Anterior cingulate cortex (tissue), 58 donors: ENCODE measurements around the gene CHID1.
A peak's percentile ranks its signal among the peaks of the same experiment; 100 is the strongest.

ENCODE experiments used
- DNase-seq, 58 donors: peaks; one replicate each; lab custom pipeline; 2025; lab: John Stamatoyannopoulos, UW

CHID1 gene

GRCh38 chr11:854601-855329, 55.8 kb downstream of the CHID1 start:
- no peak for DNase-seq

DNA sequence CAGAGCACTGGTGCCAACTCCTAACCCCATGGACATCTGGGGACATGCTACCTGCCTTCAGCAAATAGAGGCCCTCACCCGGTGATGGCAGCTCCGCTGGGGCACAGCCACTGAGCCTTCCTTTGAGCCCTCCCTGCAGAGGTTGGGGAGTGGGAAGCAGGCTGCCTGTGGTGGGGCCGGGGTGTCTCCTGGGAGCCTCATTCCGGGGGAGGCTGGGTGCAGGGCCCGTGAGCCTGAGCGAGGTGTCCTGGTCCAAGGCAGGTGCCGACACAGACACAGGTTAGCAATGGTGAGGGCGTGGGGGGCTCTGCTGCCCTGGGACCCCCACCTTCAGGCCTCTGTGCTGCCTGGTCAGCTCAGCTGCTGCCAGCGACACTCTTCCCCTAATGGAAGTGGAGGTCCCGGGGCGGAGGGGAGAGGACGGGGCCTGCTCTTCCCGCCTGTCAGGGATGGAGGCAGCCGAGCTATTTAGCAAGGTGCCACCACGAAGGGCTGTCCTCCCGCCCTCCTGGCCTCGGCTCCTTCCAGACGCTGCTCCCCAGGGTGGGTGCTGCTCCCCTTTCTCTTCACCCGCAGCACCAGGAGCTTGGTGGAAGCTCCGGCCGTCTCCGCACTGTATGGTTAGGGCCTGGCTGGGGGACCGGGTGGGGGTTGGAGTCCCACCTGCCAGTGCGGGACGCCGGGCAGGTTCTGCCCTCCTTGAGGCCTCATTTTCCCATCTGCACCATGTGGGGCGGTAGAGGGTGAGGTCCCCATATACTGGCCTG, 56.7 kb downstream of the CHID1 start:
- DNase-seq: no peak

DNA sequence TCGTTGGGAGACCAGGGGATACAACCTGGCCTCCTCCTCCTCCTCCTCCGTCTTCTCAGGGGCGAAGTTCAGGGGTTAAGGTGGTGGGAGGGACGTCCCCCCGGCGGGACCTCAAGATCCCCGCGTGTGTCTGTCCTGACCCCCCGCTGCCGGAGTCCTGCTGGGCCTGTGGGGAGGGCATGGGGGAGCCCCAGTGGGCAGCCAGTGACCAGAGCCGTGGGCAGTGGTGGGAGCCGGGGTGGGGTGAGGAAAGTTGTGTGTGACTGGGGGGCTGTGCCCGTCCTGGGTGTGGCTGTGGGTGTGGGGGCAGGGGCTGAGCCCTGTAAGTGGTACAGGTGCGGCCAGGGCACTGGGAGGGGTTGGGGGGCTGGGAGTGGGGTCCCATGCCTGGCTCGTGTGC, 57.8 kb downstream of the CHID1 start:
- no peak for DNase-seq

DNA sequence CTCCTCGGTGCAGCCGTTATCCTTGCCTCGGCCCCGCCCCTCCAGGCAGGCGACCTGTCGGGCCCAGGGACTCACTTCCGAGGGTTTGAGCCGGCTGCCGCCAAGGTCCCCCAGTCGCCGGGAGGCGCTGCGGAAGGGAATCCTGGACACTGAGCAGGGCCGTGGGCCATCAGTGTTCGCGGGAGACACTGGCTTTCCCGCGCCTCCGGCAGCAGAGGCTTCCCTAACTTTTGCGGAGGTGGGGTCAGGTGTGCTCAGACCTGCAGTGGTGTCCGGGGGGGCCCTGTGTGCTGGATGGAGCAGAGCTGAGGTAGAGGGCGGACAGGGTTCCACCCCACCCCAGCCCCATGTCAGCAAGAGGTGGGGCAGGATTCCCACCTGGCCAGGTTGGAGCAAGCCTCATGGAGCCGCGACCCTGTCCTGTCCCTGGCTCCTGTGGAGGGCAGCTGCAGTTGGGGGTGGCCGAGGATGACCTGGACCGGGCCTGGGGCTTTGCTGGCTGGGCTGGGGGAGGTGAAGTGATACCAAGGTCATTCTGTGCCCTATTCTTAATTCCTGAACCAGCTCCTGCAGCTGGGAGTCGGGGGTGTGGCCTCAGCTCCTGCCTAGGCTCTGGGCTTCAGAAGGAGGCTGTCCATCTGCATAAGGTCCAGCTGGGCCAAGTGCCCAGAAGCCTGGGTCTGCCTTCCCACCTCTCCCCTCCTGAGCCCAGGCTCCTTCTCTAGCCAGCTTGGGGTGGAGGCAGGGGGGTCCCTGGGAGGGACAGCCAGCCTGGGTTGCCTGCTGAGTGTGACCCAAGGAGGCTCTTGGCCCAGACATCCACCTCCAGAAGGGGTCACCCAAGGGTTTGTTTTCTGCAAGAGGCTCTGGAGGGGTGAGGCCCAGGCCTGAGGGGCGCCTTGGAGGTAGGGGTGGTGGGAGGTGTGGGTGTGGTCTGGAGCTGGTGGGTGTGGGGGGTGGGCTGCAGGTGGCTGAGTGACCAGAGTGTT, 59.5 kb downstream of the CHID1 start:
- no peak for DNase-seq

- DNase-seq: no peak
These were observed 60.4 kb downstream of the CHID1 start for GRCh38 chr11:849951-850774.

- DNase-seq: peak in 1 of 58 donors; percentile 37
These were observed 61.3 kb downstream of the CHID1 start for GRCh38 chr11:849104-849824.

DNA sequence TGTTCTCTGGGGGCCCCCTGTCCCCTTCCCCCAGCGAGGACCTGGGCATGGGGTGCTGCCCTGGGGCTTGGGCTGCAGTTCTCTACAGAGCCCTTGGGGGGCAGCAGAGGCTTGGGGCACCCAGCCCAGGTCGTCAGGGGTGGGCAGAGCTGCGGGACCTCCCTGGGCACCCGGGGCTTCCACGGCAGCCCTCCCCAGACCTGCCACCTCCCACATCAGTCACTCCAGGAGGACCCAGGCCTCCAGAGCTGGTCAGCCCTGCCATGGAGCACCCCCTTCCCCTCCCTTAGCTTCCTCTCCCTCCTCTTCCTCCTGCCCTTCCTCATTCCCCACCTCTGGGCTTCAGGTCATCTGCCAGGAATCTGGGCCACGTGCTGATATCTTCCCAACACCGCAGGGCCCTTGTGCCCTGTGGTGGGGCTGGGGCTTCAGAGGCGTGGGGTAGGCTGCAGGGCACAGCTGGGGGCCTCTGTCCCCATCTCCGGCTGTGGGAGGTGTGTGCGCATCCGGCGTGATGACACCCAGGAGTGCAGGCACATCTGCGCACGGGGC, 62.2 kb downstream of the CHID1 start:
- peak in 9 of 58 donors; percentile 10 to 46 (median 23) for DNase-seq

- no peak for DNase-seq
These were observed 62.7 kb downstream of the CHID1 start for GRCh38 chr11:847876-848275.

DNA sequence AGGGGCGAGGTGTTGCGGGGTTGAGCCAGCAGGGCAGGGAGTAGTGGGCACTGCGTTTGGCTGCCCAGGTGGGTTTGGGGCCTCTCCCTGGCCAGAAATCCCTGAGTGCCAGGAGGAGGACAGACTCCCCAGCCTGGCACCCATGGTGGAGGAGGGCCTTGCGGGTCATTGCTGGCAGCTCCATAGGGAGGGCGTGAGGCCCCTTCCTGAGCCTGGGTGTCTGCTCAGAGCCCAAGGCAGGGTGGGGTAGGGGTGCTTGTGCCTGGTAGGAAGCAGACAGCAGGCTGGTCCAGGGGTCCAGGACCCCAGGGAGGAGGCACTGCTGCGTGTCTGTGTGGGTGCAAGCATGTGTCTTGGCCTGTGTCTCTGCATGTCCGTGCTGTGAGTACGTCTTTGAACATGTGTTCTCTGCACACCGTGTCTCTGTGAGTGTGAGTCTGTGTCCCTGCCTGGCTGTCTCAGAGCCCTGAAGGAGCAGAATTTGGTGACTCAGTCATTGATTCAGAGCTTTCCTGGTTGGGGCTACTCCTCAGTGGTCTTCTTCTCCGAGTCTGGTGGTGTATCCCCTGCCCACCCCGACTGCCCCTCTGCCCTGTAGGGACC, 64.0 kb downstream of the CHID1 start:
- no peak for DNase-seq

GRCh38 chr11:845872-846495, 64.6 kb downstream of the CHID1 start:
- no peak for DNase-seq

- peak in 30 of 58 donors; percentile 21 to 67 (median 36) for DNase-seq
These were observed 65.6 kb downstream of the CHID1 start for GRCh38 chr11:844693-845644.

- DNase-seq: peak in 7 of 58 donors; percentile 25 to 43 (median 35)
These were observed 66.6 kb downstream of the CHID1 start for GRCh38 chr11:843818-844692.

DNA sequence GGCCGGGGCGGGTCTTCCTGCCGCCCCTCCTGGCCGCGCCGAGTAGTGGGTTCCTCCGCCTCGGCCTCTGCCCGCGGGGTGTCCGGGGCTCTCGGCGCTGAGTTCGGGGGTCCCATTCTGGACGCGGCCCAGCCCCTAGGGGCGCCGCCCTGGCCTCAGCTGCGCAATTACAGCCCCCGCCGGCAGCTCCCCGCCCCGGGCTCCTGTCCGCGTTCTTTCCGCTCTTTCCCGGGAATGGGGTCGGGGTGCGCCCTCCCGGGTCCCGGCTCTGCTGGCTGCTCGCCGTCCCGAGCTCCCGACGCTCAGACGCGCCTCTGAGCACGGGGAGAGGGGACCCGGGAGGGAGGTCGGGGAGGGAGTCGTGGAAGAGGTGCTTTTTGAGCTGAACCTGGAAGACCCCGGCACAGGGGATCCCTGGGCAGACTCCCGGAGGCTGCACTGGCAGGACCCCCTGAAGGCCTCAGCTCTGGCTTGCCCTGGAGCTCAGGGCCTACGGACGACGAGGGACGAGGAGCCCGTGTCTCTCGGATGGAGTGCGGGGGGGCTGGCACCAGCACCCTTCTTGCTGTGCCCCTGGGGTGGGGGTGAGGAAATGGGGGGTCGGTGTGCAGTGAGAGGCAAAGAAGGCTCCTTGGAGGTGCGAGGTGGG, 67.4 kb downstream of the CHID1 start:
- DNase-seq: no peak

DNA sequence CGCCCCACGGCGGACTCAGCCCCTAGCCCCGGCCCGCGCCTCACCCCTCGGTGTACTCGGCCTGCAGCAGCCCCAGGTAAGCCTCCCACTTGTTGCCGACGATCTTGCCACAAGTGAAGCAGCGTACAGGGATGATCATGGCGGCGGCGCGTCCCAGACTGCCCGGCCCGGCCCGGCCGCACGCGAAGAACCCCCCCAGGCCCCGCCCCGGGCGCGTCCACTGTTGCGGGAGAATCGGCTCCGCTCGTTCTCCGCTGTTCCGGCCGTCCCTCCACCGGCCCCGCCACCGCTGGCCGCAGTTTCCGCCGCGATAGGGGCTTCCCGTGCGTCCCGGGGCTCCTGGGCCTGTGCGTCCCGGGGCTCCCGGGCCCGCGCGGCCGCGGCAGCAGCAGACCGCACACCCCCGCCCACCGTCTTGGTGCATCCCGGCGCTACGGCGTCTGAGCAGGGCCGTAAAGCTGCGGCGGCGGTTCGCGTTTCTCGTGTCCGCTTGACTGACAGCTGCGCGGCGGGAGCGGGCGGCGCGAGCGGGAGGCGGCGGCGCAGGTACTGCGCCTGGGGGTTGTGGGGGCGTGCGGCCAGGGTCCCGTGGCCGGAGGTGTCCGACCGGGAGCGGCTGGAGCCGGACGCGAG, 68.1 kb downstream of the CHID1 start, which contains the start of the genes POLR2L and TSPAN4:
TSS of gene POLR2L (minus strand) at position 160 of the 633 bp plus-strand sequence. CDS start at position 139, 21 bp downstream.
TSS of gene TSPAN4 (plus strand) at position 483 of the 633 bp plus-strand sequence. CDS start 7,453 bp downstream, outside the sequence.
- peak in 57 of 58 donors; percentile 53 to 94 (median 83) for DNase-seq
